Stimulated activated CD8-positive, alpha-beta memory T cell treated with anti-CD3 and anti-CD28 coated beads, Interleukin-15, amount 100 ng/mL, for 48 hours (primary cell): ENCODE data around the gene NFATC2.
A peak's percentile ranks its signal among the peaks of the same experiment; 100 is the strongest.

Source experiments
- DNase-seq, 2 donors: peaks; one replicate each; pipeline ENCODE4 v3.0.0-alpha.2; 2020; ENCODE audit warnings: low read depth in 2 of 2

NFATC2 gene

DNA sequence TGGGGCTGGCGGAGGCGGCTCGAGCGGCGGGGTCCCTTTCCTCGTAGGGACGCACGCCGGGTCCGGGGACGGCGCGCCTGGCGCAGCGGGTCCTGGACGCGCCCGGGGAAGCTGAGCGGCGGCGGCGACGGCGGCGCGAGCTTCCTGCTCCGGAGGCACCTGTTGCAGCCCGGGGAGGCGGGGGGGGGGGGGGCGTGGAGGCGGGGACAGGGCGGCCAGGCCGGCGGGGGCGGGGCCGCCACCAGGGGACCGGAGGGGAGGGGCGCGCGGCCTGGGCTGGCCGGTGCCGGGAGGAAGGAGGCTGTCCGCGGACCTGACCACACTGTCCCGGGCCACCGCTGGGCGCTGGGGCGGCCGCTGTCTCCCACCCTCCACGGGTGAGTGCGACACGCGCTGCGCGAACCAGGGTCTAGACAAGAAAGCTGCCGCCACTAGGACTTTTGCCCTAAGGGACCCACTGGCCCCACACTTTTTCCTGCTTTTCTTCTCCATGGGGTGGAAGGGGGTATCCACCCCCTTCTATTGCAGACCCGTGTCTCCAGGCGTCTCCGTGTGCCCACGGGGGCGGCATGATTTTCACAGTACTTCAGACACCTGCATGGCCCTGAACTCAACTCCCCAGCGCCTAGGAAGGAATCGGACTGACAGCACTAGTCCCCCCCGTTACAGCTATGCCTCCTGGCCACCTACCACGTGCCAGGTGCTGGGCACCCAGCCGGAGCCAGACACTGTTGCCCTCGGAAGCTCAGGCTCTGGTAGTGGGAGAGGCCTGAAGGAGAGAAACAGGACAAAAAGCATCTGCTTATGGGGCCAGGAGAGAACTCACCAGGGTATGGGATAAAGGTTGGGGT is at the start of gene NFATC2:
Gene NFATC2 (minus strand): TSS at position 149 of the 851 bp plus-strand sequence. CDS start 220 bp downstream, outside the sequence.
- DNase-seq, result peak; percentile 37 to 41

DNA sequence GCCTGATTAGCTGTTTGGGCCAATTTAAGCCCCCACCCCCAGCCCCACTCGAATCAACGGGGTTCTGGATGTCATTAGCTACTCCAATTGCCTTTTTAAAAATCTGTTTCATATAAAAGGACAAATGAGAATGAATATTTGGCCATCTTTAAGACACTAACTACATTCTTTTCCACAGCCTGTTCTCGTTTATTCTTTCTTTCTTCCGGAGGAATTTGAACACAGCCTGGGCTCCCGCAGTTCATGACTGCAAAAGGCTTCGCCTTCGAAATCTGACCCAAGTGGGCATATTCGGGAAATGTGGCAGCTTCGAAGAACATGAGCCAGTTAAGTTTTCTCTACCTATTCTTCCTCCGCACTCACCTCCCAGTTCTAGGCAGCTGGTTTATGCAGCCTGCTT is 49.4 kb upstream of the NFATC2 start:
- DNase-seq, result no peak

DNA sequence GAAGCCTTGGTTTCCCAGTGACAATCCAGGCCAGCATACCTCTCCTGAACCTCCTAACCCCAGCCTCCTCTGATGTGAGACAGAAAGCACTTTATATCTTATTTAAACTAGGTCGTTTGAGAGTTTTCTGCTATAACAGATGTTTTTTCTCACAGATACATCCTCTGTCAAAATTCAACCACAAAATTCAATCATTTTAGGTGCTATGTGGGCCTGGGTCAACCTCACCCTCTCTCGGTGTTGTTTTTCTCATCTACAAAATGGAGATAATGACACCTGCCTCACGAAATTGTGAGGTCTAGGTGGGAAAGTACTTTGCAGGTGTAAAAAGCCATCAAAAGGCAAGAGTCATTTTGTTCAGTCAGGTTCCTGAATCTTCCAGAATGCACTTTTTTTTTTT is 46.2 kb upstream of the NFATC2 start:
- DNase-seq, result no peak

DNA sequence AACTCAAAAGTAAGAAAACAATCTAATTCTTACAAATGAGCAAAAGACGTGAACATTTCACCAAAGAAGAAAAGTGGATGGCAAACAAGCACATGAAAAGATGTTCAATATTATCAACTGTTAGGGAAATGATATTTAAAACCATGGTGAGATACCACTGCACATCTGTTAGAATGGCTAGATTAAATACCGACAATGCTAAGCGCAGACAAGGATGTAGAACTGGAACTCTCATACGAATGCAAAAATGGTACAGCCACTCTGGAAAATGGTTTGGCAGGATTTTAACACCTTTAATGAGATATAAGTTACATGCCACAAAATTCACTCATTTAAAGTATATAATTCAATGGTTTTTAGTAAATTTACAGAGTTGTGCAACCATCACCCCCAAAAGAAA is 44.6 kb upstream of the NFATC2 start:
- no peak for DNase-seq

DNA sequence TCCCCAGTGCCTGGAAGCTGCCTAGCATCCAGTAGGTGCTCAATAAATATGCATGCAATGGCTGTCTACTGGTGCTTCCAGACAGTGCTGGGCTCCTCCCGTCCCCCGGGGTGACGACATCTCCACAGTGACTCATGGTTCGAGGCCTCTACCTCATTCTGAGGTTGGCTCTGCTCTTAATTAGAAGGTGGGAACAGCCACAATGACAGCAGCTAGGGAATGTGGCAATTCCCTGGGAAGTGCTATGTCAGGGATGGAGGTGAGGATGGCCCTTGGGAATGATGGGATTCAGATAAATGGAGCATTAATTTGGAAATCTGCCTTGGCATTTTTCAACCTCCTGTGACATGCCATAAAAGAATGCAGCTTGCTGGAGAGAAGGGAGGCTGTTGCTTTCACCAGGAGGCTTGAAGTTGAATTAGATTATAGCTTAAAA is 43.5 kb upstream of the NFATC2 start:
- DNase-seq, result no peak

DNA sequence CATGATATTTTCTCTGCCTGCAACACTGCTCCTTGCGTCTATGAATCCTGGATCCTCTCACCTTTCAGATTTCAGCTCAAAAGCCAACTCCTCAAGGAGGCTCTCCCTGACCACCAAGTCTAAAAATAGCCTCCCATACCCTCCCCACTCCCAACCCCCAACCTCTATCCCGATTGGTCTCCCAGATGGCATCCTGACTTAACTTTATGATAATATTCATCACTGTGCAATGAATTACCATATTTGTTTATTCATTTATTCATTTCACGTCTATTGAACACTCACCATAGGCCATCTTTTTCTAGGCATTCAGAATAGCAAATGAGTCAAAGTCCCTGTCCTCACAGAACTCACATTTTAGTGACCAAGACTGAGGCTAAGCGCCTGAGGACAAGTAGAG is 42.6 kb upstream of the NFATC2 start:
- no peak for DNase-seq

DNA sequence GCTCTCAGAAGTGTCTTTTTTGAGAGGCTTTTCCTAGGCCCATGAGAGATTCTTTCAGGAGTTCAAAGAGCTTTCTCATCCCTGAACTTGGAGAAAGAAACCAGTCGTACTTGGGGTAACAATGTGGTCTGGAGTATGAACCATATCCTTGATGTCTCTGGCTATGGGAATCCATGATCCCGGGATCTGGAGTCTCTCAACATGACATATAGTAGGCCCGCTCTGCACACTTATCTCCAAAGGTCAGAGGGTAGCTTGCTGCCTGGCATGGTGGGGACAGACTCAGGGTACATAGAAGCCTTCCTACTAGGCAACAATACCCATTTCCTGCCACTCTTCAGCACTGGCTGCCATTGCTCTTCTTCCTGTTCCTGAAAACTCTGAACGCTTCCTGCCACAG is 42.2 kb upstream of the NFATC2 start:
- DNase-seq, result no peak

DNA sequence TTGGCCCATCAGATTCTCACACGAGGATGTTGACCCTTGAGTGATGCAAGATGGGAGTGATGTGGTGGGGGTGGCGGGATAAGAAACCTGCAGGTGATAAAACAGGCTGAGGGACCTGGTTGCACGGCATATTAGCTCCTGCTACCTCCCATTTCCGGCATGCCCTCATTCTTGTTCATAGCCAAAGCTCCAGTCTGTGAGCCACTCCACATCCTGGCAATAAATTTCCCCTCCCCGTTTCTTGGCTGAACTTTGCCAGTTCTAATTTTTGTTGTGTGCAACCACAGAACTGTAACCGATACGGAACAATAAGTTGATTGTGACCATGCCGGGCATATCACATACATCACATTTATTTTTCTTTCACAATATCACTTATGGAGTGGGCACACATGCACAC is 41.6 kb upstream of the NFATC2 start:
- no peak for DNase-seq

DNA sequence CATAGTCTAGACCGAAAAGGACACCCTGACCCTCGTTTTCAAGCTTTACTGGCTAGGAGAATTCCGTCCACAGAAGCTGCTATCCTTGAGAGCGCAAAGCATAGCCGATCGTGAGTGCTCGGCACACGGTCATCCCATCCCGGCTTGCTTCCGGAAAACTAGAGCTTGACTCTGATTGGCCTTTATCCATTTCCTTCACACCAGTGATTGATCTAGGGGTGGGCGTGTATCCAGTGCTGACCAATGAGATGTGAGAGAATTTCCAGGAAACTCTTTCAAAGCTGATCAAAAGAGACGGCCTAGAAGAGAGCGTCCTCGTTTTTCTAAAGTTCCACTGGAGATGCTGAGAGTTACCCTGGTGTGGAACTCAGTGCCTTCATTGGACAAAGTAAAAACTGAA is 41.0 kb upstream of the NFATC2 start:
- DNase-seq, result no peak

DNA sequence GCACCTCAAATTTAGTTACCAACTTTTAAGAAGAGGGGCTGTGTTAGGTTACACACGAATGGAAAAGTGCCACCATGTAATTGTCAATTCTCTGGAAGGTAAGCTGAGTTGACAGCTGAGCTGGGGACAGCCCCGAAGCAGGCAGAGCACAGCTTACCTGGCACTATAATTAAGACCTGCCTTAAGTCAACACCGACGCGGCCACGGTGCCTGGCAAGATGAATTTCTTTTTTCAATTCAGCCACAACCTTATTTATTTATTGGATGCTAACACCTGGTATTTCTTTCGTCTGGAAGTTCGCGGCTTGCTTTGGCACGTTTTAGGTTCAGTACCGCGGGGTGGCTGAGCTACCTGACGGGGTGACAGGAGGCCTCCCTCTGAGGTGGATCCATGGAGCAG is 40.6 kb upstream of the NFATC2 start:
- no peak for DNase-seq

DNA sequence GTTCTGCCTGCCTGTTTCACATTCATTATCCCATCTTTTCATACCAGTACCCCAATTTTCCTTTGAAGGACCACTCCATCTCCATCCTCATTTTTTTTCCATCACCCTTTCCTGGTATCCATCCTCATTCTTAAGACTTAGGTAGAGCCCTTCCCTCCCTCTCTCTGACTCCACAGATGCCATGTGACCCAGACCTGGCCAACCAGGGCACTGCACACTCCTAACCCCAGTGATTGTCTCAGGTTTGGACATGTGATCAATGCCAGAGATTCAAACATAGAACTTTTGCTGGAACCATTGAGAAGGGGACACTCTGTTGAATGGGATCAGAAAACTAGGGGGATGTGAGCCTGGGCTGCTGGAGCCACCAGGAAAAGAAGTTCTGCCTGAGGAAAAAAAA is 39.1 kb upstream of the NFATC2 start:
- no peak for DNase-seq

DNA sequence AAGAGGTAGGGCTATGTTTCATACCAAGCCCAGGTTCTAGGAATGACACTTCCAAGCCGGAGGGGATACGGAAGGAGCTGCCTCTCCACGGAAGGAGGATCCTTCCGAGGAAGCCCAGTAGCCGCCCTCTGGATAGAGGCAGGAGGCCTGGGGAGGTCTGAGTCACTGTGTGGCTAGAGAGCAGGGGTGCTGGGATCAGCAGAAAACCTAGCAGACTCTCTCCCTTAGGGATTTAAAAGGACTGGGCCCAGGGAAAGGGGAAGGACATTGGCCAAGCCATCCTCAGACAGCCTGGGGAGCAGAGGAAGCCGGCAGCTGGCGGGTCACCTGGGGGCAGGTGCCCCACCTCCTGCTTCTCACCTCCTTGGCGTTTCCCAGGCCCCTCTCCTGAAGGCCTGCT is 36.6 kb upstream of the NFATC2 start:
- DNase-seq, result no peak

DNA sequence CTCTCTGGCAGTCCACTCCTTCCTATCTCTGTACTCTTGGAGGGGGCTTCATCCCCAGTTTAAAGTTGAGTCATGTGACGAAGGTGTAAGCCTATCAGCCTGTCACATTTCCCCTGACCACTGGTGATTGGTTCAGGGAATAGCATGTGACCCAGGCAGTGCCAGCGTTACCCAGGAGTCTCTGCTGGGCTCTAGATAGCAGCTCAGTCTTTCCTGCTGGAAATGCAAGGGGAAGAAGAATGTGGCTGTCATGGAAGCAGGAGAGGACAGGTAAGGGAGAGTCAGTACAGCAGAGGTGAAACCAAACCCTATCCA is 35.6 kb upstream of the NFATC2 start:
- DNase-seq, result no peak

DNA sequence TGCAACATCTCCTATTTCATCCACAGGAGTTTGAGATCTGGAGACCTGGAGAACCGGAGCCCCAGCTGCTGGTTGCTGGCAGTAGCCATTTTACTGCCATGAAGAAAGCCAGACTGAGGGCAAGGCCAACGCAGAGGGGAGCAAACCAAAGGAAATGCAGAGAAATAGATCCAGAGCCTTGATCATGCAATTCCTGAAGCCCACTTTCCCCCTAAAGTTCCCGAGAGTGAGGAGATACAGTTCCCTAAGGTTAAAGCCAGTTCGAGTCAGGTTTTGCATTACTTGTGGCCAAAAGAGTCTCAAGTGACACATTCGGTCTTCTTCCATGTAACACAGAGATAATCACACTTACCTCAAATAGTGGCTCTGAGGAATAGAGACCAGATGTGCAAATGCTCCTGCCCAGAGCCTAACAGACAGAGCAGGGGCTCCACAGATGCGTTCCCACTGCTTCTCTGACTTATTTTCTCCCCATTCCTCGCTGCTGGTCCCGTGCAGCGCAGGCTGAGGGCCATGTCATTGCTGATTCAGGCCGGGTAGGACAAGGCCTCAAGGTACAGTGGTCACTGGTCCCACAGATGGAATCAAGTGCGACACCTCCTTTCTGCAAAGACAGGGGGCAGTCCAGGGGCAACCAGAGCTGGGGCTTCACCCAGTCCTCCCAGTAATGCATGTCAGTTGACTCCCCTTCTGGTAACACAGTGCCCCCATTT is 35.1 kb upstream of the NFATC2 start:
- no peak for DNase-seq

DNA sequence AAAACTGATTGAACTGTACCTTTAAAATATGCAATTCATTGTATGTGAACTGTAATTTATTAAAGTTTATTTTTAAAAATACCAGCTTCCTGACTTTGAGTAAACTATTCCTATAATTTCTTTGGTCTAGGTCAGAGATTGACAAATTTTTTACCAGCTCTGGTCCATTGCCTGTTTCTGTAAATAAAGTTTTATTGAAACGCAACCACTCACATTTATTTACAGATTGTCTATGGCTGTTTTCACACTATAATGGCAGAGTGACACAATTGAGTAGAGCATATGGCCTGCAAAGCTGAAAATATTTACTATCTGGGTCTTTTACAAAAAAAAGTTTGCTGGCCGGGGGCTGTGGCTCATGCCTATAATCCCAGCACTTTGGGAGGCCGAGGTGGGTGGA is 33.0 kb upstream of the NFATC2 start:
- DNase-seq, result no peak

DNA sequence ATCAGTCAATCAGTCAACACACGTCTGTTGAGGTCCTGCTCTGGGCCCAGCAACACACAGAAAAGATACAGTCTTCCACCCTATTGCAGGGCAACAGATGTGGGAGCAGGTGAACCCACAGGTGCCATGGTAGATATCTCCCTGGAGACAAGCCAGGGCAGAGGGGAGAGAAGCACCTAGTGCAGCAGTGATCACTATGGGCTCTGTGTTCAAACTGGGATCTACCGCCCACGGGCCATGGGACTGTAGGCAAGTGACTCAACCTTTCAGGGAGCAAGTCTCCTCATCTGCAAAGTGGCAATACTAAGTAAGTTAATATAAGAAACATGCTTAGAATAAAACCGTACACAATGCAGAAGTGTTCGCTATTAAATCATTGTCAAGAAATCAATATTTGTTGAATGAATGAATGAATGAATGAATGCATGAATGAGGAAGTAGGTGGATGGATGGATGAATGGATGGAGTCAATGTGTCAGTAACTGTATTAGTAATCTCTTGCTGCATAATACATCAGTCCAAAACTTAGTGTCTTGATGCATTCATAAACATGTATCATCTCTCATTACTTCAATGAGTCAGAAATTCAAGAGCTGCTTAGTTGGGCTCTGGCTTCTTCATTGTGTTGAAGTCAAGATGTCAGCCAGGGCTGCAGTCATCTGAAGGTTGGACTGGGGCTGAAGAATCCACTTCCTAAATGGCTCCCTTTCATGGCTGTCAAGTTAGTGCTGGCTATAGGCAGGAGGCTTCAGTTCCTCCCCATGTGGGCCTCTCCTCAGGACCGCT is 31.9 kb upstream of the NFATC2 start:
- DNase-seq, result peak in 1 of 2 donors; percentile 39

DNA sequence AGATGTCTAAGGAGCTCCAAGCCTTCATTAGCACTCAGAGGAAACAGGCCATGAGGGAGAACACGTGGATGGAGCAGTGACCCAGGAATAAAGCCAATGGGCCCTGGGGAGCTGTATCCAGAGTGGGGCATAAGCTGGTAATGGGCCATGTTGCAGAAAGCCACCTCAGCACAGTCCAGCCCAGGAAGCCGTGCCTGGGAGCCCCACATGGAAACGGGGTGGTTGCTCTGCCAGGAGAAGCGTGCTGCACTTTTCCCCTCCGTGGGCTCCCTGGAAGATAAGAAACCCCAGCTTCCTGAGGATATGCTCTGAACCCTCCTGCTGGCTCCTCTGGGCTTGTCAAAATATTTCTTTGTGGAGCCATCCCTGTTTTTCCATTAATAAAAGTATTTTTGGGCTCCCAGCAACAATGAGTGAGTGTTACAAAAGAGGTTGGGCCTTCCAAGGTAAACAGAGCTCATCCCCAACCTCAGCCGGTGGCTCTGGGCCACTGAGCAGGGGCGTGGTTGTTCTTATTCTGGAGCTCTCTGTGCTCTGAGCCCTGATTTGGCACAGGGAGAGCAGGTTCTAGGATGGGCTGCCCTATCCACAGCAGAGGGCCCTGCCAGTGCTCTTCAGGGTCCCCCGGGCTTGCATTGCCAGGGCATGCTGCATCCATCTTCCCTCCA is 31.2 kb upstream of the NFATC2 start:
- no peak for DNase-seq

DNA sequence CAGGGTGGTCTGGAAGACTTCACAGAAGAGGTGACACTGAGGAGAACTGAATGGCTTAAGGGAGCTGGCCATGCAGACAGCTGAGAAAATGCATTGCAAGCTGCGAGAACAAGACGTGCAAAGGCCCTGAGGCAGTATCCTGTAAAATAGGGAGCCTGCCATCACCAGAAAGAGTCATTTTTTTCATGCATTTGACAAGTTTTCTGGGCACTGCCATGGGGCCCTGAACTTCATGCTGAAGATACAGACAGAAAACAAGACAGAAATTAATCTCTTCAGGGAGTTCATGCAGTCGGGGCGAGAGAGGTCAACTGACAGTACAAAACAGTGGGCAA is 28.9 kb upstream of the NFATC2 start:
- no peak for DNase-seq

DNA sequence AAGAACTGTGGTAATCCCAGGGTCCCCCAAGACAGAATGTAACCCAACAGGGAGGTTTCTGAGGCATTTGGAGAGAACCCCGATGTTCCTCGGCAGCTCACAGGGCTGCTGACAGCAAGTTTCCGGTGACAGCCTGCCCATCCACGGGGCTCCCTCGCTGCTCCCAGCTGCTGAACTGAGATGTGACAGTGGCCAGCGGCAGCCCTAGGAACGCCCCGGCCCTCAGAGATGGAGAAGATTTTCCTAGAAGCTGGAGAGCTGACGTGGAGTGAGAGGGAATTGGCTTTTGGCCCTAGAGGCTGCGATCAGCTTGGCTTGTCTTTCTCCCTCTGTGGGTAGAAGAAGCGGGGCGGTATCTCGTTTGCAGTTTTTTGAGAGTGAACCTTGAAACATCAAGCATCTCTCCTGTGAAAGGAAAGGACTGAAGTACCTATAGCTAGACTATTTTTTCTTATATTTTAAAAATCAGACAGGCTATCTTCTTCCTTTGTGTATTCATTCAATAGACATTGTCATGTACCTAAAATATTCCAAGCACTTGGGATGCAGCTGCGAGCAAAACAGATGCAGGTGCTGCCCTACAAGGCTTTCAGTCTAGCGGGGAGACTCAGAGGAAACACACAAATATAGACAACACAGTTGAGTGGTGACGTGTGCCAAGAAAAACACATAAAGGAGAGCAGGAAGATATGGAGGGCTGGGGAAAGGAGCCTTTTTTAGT is 28.4 kb upstream of the NFATC2 start:
- DNase-seq, result no peak

DNA sequence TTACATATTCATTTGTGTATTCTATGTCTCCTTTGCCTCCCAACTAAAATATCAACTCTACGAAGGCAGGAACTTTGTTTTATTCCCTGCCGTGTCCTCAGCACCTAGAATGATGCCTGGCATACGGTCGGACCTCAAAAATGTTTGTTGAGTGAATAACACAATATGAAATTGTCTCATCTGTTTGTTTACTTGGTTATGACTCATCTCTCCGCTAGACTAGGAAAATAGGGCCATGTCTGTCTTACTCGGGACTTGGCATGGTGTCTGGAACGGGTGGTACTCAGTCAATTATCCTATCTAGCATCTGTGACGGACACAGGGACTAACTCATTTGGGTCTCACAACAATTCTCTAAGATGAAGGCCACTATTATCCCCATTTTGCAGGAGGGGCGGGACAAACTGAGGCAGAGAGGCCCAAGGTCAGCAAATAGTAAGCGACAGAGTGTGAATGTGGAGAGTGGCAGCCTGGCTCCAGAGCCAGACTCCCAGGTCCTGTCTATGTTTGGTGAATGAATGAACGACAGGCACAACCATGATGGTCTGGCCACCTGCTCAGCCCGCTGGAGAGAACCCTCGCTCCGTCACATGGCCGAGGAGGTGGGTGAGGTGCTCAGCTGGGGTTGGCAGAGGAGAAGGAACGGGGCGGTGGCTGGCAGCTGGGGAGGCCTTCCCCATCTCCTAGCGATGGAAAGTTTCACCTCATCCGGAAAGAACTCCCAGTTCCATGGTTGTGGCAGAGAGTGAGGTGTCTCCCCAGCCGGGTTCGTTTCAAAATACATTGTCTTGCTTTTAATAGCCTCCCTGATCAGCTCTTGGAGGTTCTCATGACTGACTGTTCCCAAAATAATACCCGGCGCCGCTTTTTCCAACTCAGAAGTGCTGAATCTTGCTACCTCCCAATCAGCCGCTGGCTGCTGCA is 27.6 kb upstream of the NFATC2 start:
- no peak for DNase-seq
